Measurements from ENCODE around the gene GCN1.

The GCN1 gene

GRCh38 chr12:120234643-120235368 is 40.3 kb upstream of the GCN1 start:
- peak; percentile 86 for DNase-seq (ENCODE audit: low read depth)
- TF ChIP-seq CTCF (IDR thresholded peaks at IDR 0.05; ENCODE audit: insufficient read depth, low read depth, low read length, missing control alignments): peak; percentile 75
- no peak overlapping the region for H3K4me3 ChIP-seq (ENCODE audit: low read length)

DNA sequence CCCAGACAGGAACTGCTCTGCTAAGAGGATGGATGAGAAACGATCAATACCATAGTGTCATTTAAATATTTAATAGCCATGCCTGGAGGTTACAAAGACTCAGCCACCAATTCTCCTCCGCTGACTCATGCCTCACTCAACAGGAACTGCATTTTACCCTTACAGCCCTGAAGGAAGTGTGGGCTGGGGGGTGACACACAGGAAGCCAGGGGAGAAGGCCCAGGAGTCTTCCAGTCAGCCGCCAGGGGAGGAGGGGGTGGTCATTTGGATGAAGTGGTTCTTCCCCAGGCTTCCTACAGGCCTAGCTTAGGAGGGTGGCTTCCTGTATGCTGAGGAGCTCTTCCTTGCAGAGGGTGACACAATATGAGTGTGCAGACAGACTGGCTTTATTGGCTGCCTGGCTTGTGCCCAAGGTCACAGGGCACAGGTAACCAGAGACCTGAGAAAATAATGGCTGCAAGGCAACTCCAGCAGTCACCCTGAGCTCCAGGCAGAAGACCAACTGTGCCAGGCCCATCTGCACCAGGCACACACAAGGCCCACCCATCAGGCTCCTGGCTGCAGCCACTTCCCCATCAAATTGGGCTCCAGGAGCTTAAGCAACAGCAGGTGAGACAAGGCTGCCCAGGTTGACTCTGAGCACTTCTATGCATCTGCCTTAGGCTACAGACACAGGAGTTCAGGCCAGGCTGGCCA is 36.9 kb upstream of the GCN1 start:
- H3K4me3 ChIP-seq (ENCODE audit: low read length): no peak overlapping the region
- TF ChIP-seq CTCF (IDR thresholded peaks at IDR 0.05; ENCODE audit: insufficient read depth, low read depth, low read length, missing control alignments): peak; percentile 24
- peak; percentile 97 for DNase-seq (ENCODE audit: low read depth)

DNA sequence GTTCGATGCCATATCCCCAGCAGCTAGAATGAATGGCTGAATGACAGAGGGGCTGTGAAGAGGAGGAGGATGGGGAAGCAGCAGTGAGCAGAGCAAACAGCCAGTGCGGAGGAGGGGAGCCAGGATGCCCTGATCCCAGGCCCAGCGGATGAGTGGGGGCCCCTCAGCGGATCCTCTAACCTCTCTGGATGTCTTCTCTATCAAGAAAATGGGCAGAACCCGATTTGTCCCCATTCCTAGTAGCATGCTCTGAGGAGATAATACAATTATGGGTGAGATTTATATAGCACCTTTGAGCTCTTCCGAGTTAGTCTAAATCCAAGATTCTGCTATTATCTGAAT is 36.4 kb upstream of the GCN1 start:
- H3K4me3 ChIP-seq (ENCODE audit: low read length): no peak overlapping the region
- no peak for TF ChIP-seq CTCF (IDR thresholded peaks at IDR 0.05; ENCODE audit: insufficient read depth, low read depth, low read length, missing control alignments)
- DNase-seq (ENCODE audit: low read depth): no peak

DNA sequence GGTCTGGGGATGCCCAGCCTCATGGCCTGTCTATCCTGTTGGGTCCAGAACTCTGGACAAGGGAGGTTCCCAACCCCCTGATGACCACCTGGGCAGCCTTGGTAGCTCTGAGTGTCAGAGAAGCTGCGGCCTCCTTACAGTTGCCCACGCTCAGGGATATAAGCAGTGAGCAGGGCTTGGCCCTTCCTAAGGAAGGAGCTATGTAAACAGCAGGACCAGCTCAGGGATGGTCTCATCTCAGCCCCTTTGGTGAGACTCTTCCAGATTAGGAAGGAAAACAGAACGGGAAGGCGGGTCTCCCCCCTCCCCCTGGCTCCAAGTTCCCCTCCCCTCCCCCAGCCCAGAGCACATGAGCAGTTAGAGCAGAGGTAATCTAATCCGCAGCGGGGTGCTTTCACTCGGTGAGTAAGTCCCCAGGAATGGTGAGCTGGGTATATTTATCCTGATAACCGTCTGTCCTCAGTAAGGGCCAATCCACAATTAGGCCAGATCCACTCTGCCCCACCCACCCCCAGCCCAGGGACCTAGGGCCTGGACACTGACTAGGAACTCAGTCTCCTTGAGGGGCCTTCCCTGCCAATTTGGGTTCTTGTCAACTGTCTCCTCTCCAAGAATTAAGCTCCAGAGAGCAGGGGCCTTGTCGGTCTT is 35.9 kb upstream of the GCN1 start:
- H3K4me3 ChIP-seq (ENCODE audit: low read length): no peak overlapping the region

GRCh38 chr12:120229487-120230325 is 35.2 kb upstream of the GCN1 start:
- no peak overlapping the region for H3K4me3 ChIP-seq (ENCODE audit: low read length)
- peak; percentile 73 for DNase-seq (ENCODE audit: low read depth)
- TF ChIP-seq CTCF (IDR thresholded peaks at IDR 0.05; ENCODE audit: insufficient read depth, low read depth, low read length, missing control alignments): no peak

More for the DNA sequence above, 35.9 kb upstream of the GCN1 start:
- TF ChIP-seq CTCF (IDR thresholded peaks at IDR 0.05; ENCODE audit: insufficient read depth, low read depth, low read length, missing control alignments): no peak
- peak; percentile 83 for DNase-seq (ENCODE audit: low read depth)

- TF ChIP-seq CTCF (IDR thresholded peaks at IDR 0.05; ENCODE audit: insufficient read depth, low read depth, low read length, missing control alignments): no peak
- DNase-seq (ENCODE audit: low read depth): no peak
- H3K4me3 ChIP-seq (ENCODE audit: low read length): no peak overlapping the region
Observed at GRCh38 chr12:120229071-120229486, 34.6 kb upstream of the GCN1 start.
